Suprapubic skin (tissue), 4 donors: Measurements from ENCODE around the gene ZFP90. TPM values are rescaled to one million over a fixed set of nuclear protein-coding genes. Genes with fewer than 3 reads are reported as not detected.

Source experiments
- DNase-seq, 2 donors: peaks; one replicate each; pipeline ENCODE4 v3.0.0-alpha.2; 2019; ENCODE audit warnings: low spot score in 2 of 2
- H3K27ac ChIP-seq: fragments of 200-600 bp; sonication (generic); one replicate; pipeline ENCODE4 v1.5.1; 2019
- H3K27me3 ChIP-seq: fragments of 200-600 bp; sonication (generic); one replicate; pipeline ENCODE4 v1.5.1; 2019
- H3K36me3 ChIP-seq: fragments of 200-600 bp; sonication (generic); one replicate; pipeline ENCODE4 v1.5.1; 2019
- H3K4me1 ChIP-seq: fragments of 200-600 bp; sonication (generic); one replicate; pipeline ENCODE4 v1.5.1; 2019
- H3K4me3 ChIP-seq: fragments of 200-600 bp; sonication (generic); one replicate; pipeline ENCODE4 v1.5.1; 2019; ENCODE audit warnings: mild to moderate bottlenecking
- H3K9me3 ChIP-seq: fragments of 200-600 bp; sonication (generic); one replicate; pipeline ENCODE4 v1.5.1; 2019
- CTCF ChIP-seq, 2 donors: fragments of 200-600 bp in 1 of 2; fragments of 450-650 bp in 1 of 2; sonication (generic) in 1 of 2; IDR thresholded peaks; one replicate each; pipeline ENCODE4 v1.5.1; 2016 to 2019; ENCODE audit warnings: antibody characterized with exemption in 2 of 2, mild to moderate bottlenecking in 1 of 2, moderate library complexity in 1 of 2
- EP300 ChIP-seq: sonication (generic); formaldehyde crosslinking; IDR thresholded peaks from one replicate; pipeline ENCODE4 v1.6.1; 2017; ENCODE audit warnings: antibody characterized with exemption
- POLR2A ChIP-seq, 2 donors: fragments of 450-650 bp; IDR thresholded peaks; one replicate each; pipeline ENCODE4 v1.6.1; 2017; ENCODE audit warnings: antibody characterized with exemption in 2 of 2, mild to moderate bottlenecking in 2 of 2, moderate library complexity in 2 of 2
- POLR2AphosphoS5 ChIP-seq, 3 donors: sonication (generic); formaldehyde crosslinking; IDR thresholded peaks; one replicate each; pipeline ENCODE4 v1.6.1; 2017; ENCODE audit warnings: antibody characterized with exemption in 3 of 3
- WGBS: methylation state at CpG from one replicate; pipeline ENCODE4 v1.1.5; 2018; 5-methylcytosine and 5-hydroxymethylcytosine counted together
- total RNA-seq, 4 donors: library from RNA; depleted of rRNA; stranded (reverse); fragments of >200 nt; gene quantifications; one replicate each; pipeline ENCODE4 v1.1.0, GENCODE V29; 2016

Gene ZFP90
- total RNA-seq, 4 donors from 2014 or later: 9.1 to 34.5 (median 16.4) TPM

DNA sequence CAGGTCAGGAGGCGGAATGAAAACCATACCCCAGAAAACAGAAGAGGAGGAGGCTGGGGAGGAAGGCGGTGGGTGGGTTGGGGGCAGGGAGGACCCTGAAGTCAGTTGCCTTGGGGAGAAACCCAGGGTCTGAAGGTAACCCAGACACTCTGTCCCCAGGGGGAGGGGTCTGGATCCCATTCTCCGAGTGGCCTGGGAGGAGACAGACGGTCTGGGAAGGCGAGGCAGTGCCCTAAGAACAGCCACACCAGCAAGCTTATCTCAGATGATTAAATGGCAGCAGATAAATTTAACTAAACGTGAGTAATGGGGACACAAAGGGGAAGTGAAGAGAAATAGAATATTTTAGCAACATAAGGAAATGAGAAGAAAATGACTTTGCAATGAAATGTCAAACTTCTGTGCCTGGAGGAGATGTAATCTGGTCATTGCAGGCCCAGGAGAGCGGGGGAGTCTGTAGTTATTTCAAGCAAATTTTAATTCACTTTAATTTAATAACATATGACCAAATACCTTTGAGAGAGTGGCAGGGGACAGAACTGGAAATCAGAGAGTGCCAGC is 21.4 kb upstream of the ZFP90 start:
- Histone ChIP-seq H3K27me3 (no peaks in the 10 kb centered on the region), H3K4me3 (no peak overlapping the region), H3K9me3 (no peaks in the 10 kb centered on the region), H3K36me3 (no peaks in the 10 kb centered on the region), H3K4me1 (peaks cover 9% of the 10 kb centered on the region), H3K27ac (no peak overlapping the region)
- WGBS: 71% methylated on average over 7 of the region's 7 CpGs
- TF ChIP-seq CTCF (IDR thresholded peaks at IDR 0.05) (no peak), POLR2A (IDR thresholded peaks at IDR 0.05) (no peak), POLR2AphosphoS5 (IDR thresholded peaks at IDR 0.05) (no peak), EP300 (no peak)
- no peak for DNase-seq

DNA sequence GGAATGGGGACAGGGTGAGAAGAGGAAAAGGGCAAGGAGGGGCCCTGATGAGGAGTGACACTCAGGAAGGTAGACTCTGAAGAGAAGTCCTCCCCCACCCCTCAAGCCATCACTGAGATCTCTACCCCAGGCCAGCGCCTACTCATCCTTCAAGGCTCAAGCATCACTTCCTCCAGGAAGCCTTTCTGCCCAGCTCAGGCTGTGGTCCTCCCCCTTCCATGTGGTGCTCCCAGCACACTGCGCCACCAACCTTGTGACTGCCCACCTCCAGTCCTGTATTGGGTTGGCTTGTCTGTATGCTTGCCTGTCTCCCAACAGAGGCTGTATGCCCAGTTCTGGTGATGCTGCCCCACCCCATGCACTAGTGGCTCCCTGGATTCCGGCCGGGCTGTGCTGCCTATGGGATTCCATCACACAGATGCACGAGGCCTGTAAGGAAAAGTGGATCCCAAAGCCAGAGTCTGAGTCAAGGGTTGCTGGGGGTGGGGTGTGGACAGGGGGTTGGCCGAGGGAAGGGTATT is 19.8 kb upstream of the ZFP90 start:
- H3K36me3 ChIP-seq: no peaks in the 10 kb centered on the region
- no peaks in the 10 kb centered on the region for H3K9me3 ChIP-seq
- no peak overlapping the region for H3K27ac ChIP-seq
- DNase-seq: no peak
- peaks cover 9% of the 10 kb centered on the region for H3K4me1 ChIP-seq
- WGBS: 79% methylated on average over 6 of the region's 6 CpGs
- no peaks in the 10 kb centered on the region for H3K27me3 ChIP-seq
- TF ChIP-seq EP300: no peak
- TF ChIP-seq POLR2AphosphoS5 (IDR thresholded peaks at IDR 0.05): no peak
- TF ChIP-seq CTCF (IDR thresholded peaks at IDR 0.05): no peak
- TF ChIP-seq POLR2A (IDR thresholded peaks at IDR 0.05): no peak
- H3K4me3 ChIP-seq: no peak overlapping the region

DNA sequence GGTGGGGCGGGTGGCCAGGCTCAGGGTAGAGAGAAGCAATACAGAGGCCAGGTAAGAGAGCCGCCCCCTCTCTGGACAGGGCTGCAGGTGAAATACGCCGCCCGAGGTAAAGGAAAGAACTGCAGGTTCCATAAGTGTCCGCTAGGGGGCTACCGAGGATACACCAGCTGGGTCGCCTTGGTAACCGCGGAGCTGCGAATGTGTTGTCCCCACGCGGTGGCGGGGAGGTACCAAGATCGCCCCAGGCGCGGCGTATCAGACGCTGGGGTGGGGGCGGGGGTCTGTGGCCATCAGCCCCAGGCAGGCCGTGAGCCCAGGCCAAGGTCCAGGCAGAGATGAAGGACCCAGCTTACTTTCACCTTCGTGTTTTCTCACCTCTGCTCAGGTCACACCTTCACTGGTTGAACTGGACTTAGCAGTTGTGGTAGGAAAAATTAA is 18.4 kb upstream of the ZFP90 start:
- DNase-seq: peak; percentile 92 to 95
- no peaks in the 10 kb centered on the region for H3K36me3 ChIP-seq
- WGBS: 1% methylated on average over 13 of the region's 22 CpGs
- no peaks in the 10 kb centered on the region for H3K9me3 ChIP-seq
- H3K27ac ChIP-seq: no peak overlapping the region
- H3K4me1 ChIP-seq: peaks cover 9% of the 10 kb centered on the region
- peak overlapping the region; percentile 40 for H3K4me3 ChIP-seq
- TF ChIP-seq POLR2AphosphoS5 (IDR thresholded peaks at IDR 0.05) (no peak), POLR2A (IDR thresholded peaks at IDR 0.05) (no peak), EP300 (no peak), CTCF (IDR thresholded peaks at IDR 0.05) (peak; percentile 83 to 96)
- H3K27me3 ChIP-seq: no peaks in the 10 kb centered on the region

DNA sequence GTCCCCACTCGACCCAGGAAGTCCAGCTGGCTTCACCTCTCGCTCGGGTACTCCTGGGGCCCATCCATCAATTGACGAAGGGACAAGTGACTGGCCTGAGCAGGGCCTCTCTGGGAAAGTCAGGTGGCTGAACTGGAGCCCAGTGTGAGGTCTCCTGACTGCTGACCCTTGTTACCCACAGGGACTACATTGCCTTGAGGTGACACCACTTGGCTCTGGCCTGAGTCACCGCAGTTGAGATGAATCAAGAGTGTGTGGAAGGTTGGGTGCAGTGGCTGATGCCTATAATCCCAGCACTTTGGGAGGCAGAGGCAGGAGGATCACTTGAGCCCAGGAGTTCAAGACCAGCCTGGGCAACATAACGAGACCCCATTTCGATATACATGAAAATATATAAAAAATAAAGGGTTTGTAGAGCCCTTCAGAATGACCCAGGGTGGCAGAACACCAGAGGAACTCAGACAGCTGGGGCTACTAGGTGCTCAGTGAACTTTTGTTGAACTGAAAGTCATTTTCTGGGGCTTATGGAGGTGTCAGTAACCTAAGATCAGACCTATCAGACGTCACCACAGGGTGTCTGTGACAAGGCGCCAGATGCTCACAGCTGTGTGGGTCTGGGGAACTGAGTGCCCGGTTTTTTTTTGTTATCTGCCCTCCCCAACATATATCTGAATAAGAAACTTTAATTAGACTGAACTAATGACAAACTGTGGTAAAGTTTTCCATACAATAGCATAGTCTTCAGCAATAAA is 14.8 kb upstream of the ZFP90 start:
- H3K9me3 ChIP-seq: no peaks in the 10 kb centered on the region
- peaks cover 17% of the 10 kb centered on the region for H3K4me1 ChIP-seq
- H3K27me3 ChIP-seq: no peaks in the 10 kb centered on the region
- DNase-seq: no peak
- H3K36me3 ChIP-seq: no peaks in the 10 kb centered on the region
- H3K27ac ChIP-seq: no peak overlapping the region
- TF ChIP-seq CTCF (IDR thresholded peaks at IDR 0.05) (no peak), POLR2AphosphoS5 (IDR thresholded peaks at IDR 0.05) (no peak), POLR2A (IDR thresholded peaks at IDR 0.05) (no peak), EP300 (no peak)
- H3K4me3 ChIP-seq: no peak overlapping the region
- 72% methylated on average over 10 of the region's 10 CpGs for WGBS

- Histone ChIP-seq H3K36me3 (no peaks in the 10 kb centered on the region), H3K4me1 (peaks cover 24% of the 10 kb centered on the region), H3K4me3 (no peak overlapping the region), H3K27ac (no peak overlapping the region), H3K9me3 (no peaks in the 10 kb centered on the region), H3K27me3 (no peaks in the 10 kb centered on the region)
- 81% methylated on average over 13 of the region's 17 CpGs for WGBS
- no peak for DNase-seq
- no peak for TF ChIP-seq EP300
- no peak for TF ChIP-seq POLR2AphosphoS5 (IDR thresholded peaks at IDR 0.05)
Measured at GRCh38 chr16:68526143-68526781, 12.8 kb upstream of the ZFP90 start.
